ENCODE data around the gene ZCCHC7. TPM values are rescaled to one million over a fixed set of nuclear protein-coding genes. Genes with fewer than 3 reads are reported as not detected.

The ZCCHC7 gene
- total RNA-seq, 3 donors from 2014 or later = 19.8 to 29.1 (median 26.9) TPM

DNA sequence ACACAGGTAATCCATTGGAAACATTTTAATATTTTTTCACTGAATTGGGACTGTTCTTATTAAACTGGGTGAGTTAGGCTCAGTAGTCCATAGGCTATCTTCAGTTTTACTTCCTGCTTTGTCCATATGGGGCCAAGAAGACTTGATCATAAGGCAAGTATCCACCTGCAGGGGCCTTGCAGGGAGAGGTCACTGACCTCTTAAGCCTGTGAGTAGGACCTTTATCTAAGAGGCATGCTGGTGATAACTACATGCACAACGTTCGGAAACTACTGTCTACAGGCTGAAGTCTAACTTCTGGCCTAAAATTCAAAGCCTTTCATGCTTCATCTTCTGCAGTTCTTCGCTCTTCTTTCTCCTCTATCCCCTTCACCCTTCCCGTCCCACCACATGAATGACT is 242.1 kb downstream of the ZCCHC7 start:
- TF ChIP-seq, protein P1, sequence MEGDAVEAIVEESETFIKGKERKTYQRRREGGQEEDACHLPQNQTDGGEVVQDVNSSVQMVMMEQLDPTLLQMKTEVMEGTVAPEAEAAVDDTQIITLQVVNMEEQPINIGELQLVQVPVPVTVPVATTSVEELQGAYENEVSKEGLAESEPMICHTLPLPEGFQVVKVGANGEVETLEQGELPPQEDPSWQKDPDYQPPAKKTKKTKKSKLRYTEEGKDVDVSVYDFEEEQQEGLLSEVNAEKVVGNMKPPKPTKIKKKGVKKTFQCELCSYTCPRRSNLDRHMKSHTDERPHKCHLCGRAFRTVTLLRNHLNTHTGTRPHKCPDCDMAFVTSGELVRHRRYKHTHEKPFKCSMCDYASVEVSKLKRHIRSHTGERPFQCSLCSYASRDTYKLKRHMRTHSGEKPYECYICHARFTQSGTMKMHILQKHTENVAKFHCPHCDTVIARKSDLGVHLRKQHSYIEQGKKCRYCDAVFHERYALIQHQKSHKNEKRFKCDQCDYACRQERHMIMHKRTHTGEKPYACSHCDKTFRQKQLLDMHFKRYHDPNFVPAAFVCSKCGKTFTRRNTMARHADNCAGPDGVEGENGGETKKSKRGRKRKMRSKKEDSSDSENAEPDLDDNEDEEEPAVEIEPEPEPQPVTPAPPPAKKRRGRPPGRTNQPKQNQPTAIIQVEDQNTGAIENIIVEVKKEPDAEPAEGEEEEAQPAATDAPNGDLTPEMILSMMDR (IDR thresholded peaks at IDR 0.05) = no peak
- no peak for TF ChIP-seq POLR2AphosphoS5 (IDR thresholded peaks at IDR 0.05)
- TF ChIP-seq POLR2A (IDR thresholded peaks at IDR 0.05) = no peak
- Histone ChIP-seq H3K9me3 (no peaks in the 10 kb centered on the region), H3K27ac (no peak overlapping the region), H3K4me1 (no peaks in the 10 kb centered on the region), H3K4me3 (no peak overlapping the region), H3K27me3 (no peaks in the 10 kb centered on the region), H3K36me3 (no peaks in the 10 kb centered on the region)
- no peak for DNase-seq (ENCODE audit: low spot score in 2 of 2)
- intact Hi-C loops (cut with DNase I; ENCODE audit: low total_unique reads) = no loop called here

DNA sequence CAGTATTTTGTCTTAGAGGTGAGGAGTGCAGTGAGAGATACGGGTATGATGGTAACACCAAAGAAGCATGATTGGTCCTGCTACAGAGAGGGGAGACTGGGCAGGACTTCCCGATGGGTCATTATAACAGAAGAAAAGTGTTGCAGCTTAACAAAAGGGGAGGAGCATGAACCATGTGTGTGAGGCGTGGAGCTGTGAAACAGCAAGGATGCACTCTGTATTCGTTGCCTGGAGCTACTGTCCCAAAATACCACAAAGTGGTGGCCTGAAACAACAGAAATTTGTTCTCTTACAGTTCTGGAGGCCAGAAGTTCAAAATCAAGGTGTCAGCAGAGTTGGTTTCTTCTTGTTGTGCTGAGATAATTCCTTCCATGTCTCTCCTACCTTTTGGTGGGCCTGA is 242.8 kb downstream of the ZCCHC7 start:
- intact Hi-C loops (cut with DNase I; ENCODE audit: low total_unique reads) = no loop called here

DNA sequence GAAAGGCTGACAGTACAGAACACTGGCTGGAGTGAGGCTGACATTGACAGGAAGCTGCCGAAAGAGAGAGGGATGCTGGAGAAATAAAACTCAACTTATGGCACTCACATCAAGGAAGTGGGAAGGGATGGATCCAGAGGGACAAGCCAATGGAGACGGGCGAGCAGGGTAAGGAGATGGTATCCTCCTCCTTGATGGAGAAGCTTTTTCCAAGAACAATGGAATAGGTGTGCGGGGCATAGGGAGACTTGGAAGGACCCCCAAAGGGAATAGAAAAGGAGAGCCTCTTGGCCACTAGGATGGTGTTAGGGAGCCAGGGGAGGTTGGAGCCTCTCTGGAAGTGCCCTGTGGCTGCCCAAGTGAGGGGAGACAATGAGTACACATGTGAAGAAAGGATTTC is 243.8 kb downstream of the ZCCHC7 start:
- no peaks in the 10 kb centered on the region for H3K4me1 ChIP-seq
- no peaks in the 10 kb centered on the region for H3K36me3 ChIP-seq
- no peak for TF ChIP-seq POLR2AphosphoS5 (IDR thresholded peaks at IDR 0.05)
- TF ChIP-seq, protein P1 (IDR thresholded peaks at IDR 0.05) = no peak
- no peak for TF ChIP-seq POLR2A (IDR thresholded peaks at IDR 0.05)
- DNase-seq (ENCODE audit: low spot score in 2 of 2) = no peak
- H3K27me3 ChIP-seq = no peaks in the 10 kb centered on the region
- intact Hi-C loops (cut with DNase I; ENCODE audit: low total_unique reads) = no loop called here
- H3K27ac ChIP-seq = no peak overlapping the region
- no peaks in the 10 kb centered on the region for H3K9me3 ChIP-seq
- H3K4me3 ChIP-seq = no peak overlapping the region

More for the DNA sequence above, 242.8 kb downstream of the ZCCHC7 start:
- no peaks in the 10 kb centered on the region for H3K9me3 ChIP-seq
- TF ChIP-seq POLR2AphosphoS5 (IDR thresholded peaks at IDR 0.05) (no peak), POLR2A (IDR thresholded peaks at IDR 0.05) (no peak)
- TF ChIP-seq, protein P1 (IDR thresholded peaks at IDR 0.05) = no peak
- no peaks in the 10 kb centered on the region for H3K27me3 ChIP-seq
- H3K4me1 ChIP-seq = no peaks in the 10 kb centered on the region
- H3K4me3 ChIP-seq = no peak overlapping the region
- H3K27ac ChIP-seq = no peak overlapping the region
- no peaks in the 10 kb centered on the region for H3K36me3 ChIP-seq
- no peak for DNase-seq (ENCODE audit: low spot score in 2 of 2)

DNA sequence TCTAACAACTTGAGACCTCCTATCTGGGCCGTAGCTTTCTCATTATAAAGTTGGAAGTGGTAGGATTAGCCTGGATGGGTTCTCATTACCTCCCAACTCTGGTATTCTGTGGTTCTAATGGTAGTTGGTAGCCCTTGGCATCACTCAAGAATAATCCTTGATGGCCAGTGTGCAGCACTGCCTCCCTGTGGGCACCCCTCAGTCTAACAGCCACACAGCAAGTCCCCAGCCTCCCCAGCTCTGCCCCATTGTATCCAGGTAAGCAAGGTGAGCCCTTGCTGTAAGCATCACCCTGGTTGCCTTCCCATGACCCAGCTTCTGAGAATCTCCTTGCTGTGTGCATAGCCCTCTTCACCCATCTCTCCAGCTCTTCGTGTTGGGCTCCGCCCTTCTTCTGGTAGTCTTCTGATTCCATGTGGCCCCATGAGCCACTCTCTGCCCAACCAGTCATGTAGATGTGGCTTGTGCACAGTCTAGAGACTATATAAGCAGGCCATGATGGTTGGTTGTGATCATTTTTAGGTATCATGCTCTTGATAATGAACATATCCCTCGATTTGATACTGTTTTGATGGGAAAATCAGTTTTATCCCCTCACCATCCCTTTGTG is 244.5 kb downstream of the ZCCHC7 start:
- DNase-seq (ENCODE audit: low spot score in 2 of 2) = no peak
- no peaks in the 10 kb centered on the region for H3K9me3 ChIP-seq
- intact Hi-C loops (cut with DNase I; ENCODE audit: low total_unique reads) = no loop called here
- H3K27me3 ChIP-seq = no peaks in the 10 kb centered on the region
- no peak overlapping the region for H3K4me3 ChIP-seq
- H3K27ac ChIP-seq = no peak overlapping the region
- no peaks in the 10 kb centered on the region for H3K4me1 ChIP-seq
- TF ChIP-seq POLR2A (IDR thresholded peaks at IDR 0.05) (no peak), POLR2AphosphoS5 (IDR thresholded peaks at IDR 0.05) (no peak)
- TF ChIP-seq, protein P1 (IDR thresholded peaks at IDR 0.05) = no peak
- H3K36me3 ChIP-seq = no peaks in the 10 kb centered on the region

DNA sequence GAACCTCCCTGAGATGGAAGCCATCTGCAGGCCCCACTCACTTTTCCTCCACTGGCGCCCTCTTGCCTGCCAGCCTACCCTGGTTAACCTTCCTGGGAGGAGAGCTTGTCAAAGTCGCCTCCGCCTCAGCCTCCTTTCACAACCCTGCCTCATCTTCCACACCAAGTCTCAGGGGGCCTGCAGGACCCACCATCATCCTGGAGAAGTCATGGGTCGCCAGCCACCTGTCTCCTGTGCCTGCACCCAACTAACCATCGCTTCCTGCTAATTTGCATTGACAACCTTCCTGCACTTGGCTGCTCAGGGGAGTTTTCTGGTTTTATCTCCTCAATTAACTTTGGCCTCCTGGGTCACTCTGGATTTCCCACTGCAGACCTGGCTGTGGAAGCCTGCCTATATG is 249.3 kb downstream of the ZCCHC7 start:
- TF ChIP-seq, protein P1 (IDR thresholded peaks at IDR 0.05) = no peak
- TF ChIP-seq POLR2AphosphoS5 (IDR thresholded peaks at IDR 0.05) (no peak), POLR2A (IDR thresholded peaks at IDR 0.05) (no peak)
- H3K36me3 ChIP-seq = no peaks in the 10 kb centered on the region
- no peak overlapping the region for H3K27ac ChIP-seq
- no peaks in the 10 kb centered on the region for H3K9me3 ChIP-seq
- intact Hi-C loops (cut with DNase I; ENCODE audit: low total_unique reads) = no loop called here
- no peaks in the 10 kb centered on the region for H3K4me1 ChIP-seq
- H3K27me3 ChIP-seq = no peaks in the 10 kb centered on the region
- DNase-seq (ENCODE audit: low spot score in 2 of 2) = no peak
- no peak overlapping the region for H3K4me3 ChIP-seq
